ENCODE data around the gene MVB12A.
A peak's percentile ranks its signal among the peaks of the same experiment; 100 is the strongest.

MVB12A gene

GRCh38 chr19:17447704-17448130, 27.9 kb downstream of the MVB12A start:
- DNase-seq (ENCODE audit: low read depth) = no peak

DNA sequence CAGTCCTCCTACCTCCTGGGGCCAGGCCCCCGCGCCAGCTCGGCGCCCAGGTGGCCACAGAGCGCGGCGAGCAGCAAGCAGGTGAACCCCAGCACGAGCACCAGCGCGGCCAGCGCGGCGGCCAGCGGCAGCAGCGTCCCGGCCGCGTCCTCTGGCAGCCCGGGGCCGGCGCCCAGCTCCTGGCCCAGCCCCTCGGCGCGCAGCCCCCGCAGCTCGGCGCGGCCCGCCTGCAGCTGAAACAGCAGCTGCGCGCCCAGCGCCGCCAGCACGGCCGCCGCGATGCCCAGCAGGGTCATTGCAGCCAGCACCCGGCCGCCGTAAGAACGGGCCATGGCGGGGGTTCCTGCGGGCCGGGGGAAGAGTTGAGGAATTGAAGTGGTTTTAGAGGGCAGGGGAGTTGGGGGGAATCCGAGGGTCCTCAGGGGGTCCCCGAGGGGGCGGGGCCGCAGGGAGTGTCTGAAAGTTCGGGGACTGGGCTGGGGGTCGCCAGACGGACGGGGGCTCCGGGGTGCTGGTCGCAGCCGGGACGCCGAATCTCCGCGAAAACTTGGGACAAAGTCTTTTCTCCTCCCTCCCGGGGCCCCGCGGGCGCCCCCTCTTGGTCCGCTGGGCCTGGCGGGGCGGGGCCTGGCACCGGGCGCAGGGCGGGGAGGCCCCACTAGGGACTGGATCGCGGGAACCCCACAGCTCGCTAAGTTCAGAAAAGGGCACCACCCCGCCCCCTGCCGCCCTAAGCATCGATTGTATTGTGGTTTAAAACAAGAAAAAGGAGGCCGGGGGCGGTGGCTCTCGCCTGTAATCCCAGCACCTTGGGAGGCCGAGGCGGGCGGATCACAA, 28.5 kb downstream of the MVB12A start, which contains the start of gene TMEM221:
Gene TMEM221 (minus strand): TSS at position 538 of the 837 bp plus-strand sequence. CDS start 206 bp downstream, at position 332.
- DNase-seq (ENCODE audit: low read depth) = no peak

- no peak for DNase-seq (ENCODE audit: low read depth)
Observed at GRCh38 chr19:17450264-17451075, 30.6 kb downstream of the MVB12A start.

GRCh38 chr19:17451820-17452219, 32.0 kb downstream of the MVB12A start:
- DNase-seq (ENCODE audit: low read depth) = no peak

DNA sequence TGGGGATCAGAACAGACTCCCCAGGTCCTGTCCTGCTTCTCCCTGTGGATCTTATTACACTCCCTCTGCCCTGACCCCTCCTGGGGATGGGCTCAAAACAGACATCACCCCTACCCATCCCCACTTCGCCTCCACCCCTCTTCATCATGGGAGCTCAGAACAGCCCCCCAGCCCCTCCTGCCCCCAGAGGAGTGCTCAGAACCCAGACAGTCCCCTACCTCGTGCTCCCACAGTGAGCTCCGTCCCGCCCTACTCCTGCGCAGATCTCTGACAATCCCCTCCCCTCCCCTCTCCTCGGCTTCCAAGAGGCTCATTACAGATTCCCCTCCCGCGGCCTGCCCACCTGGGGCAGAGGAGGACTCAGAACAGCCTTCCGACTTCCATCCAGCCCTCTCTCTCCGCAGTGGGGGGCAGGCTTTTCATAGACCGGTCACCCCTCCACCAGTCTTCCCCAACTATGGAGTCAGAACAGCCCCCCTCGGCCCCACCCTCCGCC, 34.8 kb downstream of the MVB12A start:
- no peak for DNase-seq (ENCODE audit: low read depth)

DNA sequence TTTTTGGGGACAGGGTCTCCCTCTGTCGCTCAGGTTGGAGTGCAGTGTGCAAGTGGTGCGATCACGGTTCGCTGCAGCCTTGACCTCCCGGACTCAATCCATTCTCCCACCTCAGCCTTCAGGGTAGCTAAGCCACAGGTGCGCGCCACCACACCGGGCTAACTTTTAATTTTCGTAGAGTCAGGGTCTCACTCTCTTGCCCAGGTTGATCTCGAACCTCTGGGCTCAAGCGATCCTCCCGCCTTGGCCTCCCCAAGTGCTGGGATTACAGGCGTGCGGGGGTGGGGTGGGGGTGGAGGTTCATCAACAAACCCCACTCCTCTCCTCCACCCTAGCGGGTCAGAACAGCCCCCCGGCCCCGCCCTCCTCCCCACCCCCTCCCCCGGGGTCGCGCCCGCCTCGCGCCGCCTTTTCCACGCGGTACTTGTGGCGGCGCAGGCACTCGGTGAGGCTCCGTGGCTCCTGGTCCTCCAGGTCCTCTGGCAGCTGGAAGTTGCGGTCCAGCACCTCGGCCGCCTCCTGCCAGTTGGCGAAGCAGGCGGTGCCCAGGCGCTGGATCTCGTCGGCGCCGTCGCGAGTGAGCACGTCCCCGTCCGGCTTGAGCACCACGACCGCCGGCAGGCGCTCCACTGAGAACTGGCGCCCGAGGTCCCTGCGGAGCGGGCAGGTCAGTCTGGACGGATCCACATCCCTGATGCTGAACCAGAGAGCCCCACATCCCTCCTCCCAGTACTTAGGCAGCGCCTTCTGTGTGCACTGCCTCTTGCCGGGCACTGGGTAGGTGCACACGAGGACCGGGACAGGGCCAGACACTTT, 35.7 kb downstream of the MVB12A start:
- DNase-seq (ENCODE audit: low read depth) = no peak

- no peak for DNase-seq (ENCODE audit: low read depth)
Observed at GRCh38 chr19:17456127-17456526, 36.3 kb downstream of the MVB12A start.

DNA sequence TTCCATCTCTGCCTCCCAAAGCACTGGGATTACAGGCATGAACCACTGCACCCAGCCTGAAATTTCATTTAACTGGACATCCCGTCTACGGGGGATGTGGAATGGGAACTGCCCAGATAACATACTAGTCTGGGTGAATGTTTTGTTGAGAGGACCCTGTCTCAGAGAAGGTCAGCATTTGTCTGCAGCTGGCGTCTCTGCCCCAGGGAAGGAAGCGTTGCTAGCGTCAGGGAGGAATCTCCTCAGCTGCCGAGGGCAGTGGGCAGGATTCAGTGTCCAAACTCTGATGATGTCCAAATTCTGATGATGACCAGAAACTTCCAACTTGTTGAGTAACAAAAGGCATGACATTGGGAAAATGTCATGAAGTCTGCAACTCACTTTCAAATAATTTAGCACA, 37.8 kb downstream of the MVB12A start:
- DNase-seq (ENCODE audit: low read depth) = no peak

DNA sequence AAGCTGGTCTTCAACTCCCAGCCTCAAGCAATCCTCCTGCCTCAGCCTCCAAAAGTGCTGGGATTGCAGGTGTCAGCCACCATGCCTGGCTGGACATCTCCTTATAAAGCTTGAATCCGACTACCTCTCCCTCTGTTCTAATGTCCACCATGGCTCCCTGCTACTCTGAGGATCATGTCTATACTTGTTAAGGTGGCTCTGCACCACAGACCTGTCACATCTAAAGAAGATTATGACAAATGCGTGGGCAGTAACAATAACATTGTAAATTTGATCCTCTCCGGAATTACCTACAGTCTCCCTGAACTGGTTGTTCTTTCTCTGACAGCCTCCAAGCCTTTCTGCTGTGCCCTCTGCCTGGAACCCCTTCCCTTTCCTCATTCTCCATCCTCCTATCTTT, 39.1 kb downstream of the MVB12A start:
- no peak for DNase-seq (ENCODE audit: low read depth)

DNA sequence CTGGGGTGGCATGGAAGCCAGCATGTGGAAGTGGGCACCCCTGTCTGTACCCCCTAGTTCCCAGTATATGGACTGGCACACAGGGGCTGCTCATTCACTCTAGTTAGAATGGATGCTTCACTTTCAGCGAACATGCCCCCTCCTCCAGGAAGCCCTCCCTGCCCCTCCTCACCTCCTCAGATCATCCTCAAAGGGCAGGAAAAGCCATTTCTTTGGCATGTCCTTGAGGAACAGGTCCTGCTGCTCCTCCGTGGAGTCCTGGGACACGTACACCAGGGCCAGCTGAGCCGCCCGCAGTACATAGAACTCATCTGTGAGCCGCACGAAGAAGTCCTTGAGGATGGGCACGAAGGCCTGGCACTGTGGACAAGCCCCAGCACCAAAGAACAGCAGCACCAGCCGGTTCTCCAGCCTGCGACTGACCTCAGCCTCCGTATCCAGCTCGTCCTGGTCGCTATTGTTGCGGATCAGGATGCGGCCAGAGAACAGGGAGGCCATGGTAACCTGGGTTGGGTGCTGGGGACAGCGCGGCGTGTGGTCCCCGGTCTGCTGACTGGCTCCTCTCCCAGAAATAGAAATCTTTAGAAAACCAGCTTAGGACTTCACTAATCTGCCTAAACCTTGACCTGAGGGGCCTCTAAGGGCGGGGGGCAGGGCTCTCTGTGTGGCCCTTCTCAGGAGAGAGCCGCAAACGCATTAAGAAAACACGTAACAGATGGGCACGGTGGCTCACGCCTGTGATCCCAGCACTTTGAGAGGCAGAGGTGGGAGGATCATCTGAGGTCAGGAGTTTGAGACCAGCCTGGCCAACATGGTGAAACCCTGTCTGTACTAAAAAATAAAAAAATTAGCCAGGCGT, 40.8 kb downstream of the MVB12A start, which contains the start of gene NXNL1:
Gene NXNL1 (minus strand): TSS at position 555 of the 859 bp plus-strand sequence. CDS start 57 bp downstream, at position 498.
- DNase-seq (ENCODE audit: low read depth) = no peak

DNA sequence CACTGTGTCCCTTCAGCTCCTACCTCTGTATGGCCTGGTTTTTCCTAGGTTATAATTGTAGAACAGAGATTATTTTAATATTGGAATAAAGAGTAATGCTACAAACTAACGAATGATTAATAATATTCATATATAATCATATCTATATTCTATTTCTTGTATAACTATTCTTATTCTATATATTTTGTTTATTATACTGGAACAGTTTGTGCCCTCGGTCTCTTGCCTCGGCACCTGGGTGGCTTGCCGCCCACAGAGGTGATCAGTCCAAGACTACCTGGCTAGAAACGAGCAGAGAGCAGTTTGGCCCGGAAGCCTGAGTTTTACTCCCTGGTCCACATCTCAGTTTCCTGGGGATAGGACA, 46.6 kb downstream of the MVB12A start:
- no peak for DNase-seq (ENCODE audit: low read depth)

- no peak for DNase-seq (ENCODE audit: low read depth)
Observed at GRCh38 chr19:17467471-17468301, 47.8 kb downstream of the MVB12A start.

GRCh38 chr19:17468302-17469091, 48.6 kb downstream of the MVB12A start:
- DNase-seq (ENCODE audit: low read depth) = no peak

- no peak for DNase-seq (ENCODE audit: low read depth)
Observed at GRCh38 chr19:17469092-17469480, 49.2 kb downstream of the MVB12A start.

- DNase-seq (ENCODE audit: low read depth) = peak; percentile 87
Observed at GRCh38 chr19:17469481-17470067, 49.7 kb downstream of the MVB12A start.

GRCh38 chr19:17470068-17470841, 50.4 kb downstream of the MVB12A start, which contains the start of gene SLC27A1:
TSS of gene SLC27A1 (plus strand) at chr19:17470524. CDS start at chr19:17470541, 17 bp downstream.
- peak; percentile 99 for DNase-seq (ENCODE audit: low read depth)

DNA sequence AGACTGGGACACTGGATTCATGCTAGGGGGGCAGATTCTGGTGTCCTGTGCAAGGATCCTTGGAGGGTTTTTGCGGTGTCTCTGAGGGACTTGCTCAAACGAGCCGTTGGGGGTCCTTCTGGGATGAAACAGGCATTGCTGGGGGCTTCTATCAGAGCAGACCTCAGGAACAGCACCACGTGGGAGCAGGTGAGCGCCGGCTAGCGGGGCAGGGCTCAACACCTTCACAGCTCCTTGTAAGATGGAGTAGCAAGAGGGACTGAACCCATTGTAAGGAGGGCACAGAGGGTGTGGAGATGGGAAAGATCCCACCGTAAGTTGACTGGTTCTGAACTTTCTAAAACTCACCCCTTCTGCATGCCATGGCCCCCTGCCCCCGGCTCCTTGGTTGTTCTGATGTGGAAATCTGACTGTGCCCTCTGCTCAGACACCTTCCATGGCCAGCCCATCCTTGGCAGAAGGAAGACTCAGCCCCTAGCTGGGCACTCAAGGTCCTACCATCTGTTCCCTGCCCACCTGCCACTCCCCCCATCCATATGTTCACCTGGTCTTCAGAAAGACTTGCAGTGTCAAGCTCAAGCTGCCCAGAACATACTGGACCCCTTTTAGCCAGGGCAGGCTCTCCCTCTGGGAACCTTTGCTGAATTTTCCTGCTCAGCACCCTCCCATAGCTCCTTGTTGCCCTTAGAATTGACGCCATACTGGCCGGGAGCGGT, 51.7 kb downstream of the MVB12A start:
- DNase-seq (ENCODE audit: low read depth) = no peak
